Right lobe of liver (tissue), 6 donors: Measurements from ENCODE around the gene AFDN. TPM values are rescaled to one million over a fixed set of nuclear protein-coding genes. Genes with fewer than 3 reads are reported as not detected.
A peak's percentile ranks its signal among the peaks of the same experiment; 100 is the strongest.

Source experiments
- ATAC-seq, 4 donors: fragments of 200-7000 bp; cut with Tn5 transposase; one replicate each; pipeline ENCODE4 v1.9.1; 2020; ENCODE audit warnings: mild to moderate bottlenecking in 4 of 4, moderate library complexity in 4 of 4
- DNase-seq, 3 donors: peaks; one replicate each; pipeline ENCODE4 v3.0.0-alpha.2; 2020
- H3K27ac ChIP-seq, 3 donors: fragments of 200-600 bp; one replicate each; pipeline ENCODE4 v1.8.0; 2022
- H3K27me3 ChIP-seq, 2 donors: fragments of 200-600 bp; one replicate each; pipeline ENCODE4 v1.8.0; 2022
- H3K36me3 ChIP-seq, 4 donors: fragments of 200-600 bp; sonication (generic) in 1 of 4; one replicate each; pipeline versions ENCODE4 v1.5.1 to v1.8.0; 2017 to 2022; ENCODE audit warnings: control low read depth in 1 of 4
- H3K4me1 ChIP-seq, 4 donors: fragments of 200-600 bp; sonication (generic) in 1 of 4; one replicate each; pipeline versions ENCODE4 v1.5.1 to v1.8.0; 2017 to 2022; ENCODE audit warnings: control low read depth in 1 of 4
- H3K4me3 ChIP-seq, 3 donors: fragments of 200-600 bp; one replicate each; pipeline ENCODE4 v1.8.0; 2022
- H3K9me3 ChIP-seq, 4 donors: fragments of 200-600 bp; sonication (generic) in 1 of 4; one replicate each; pipeline versions ENCODE4 v1.5.1 to v1.8.0; 2017 to 2022; ENCODE audit warnings: control low read depth in 1 of 4
- CTCF ChIP-seq, 4 donors: fragments of 200-600 bp in 3 of 4; fragments of 450-650 bp in 1 of 4; IDR thresholded peaks; one replicate each; pipeline versions ENCODE4 v1.5.1 to v1.8.0; 2016 to 2022; ENCODE audit warnings: antibody characterized with exemption in 4 of 4, mild to moderate bottlenecking in 2 of 4
- POLR2A ChIP-seq: fragments of 450-650 bp; IDR thresholded peaks from one replicate; pipeline ENCODE4 v1.6.1; 2017; ENCODE audit warnings: antibody characterized with exemption, mild to moderate bottlenecking
- WGBS: methylation state at CpG from one replicate; pipeline ENCODE4 v1.1.6; 2018; ENCODE audit warnings: low coverage, low lambda C conversion rate; ENCODE audit not compliant: insufficient coverage; ENCODE audit errors: missing lambda C conversion rate; 5-methylcytosine and 5-hydroxymethylcytosine counted together
- intact Hi-C, 2 donors: fragments of 100-400 bp; cut with DNase I; formaldehyde crosslinking; loops; one replicate each; pipeline versions ENCODE4 v1.11.2 to v1.14.1; 2022
- total RNA-seq, 6 experiments: library from RNA; depleted of rRNA in 2 of 6; stranded (reverse); fragments of >200 nt in 2 of 6; fragmentation: NEBNext Ultra II Directional in 3 of 6; extraction: Animal tissue kit (Norgen Biotek cat#: 25700) in 3 of 6; gene quantifications; one replicate each; pipeline versions ENCODE4 v1.1.0 to v1.2.4, GENCODE V29; 2016 to 2023
- donor health status: DM: no; HTN: yes; CAD: no.
- donor health status: DM: no; HTN: no; CAD: no.
- donor health status: DM: no; HTN: no; CAD: no.
- donor health status: DM: no; HTN: yes; CAD: no.
- donor health status: DM: no; HTN: yes; CAD: no.

The AFDN gene
- total RNA-seq, 6 experiments from 2014 or later, result 77.0 to 106 (median 85.5) TPM

GRCh38 chr6:167941822-167942221, 115.1 kb downstream of the AFDN start:
- intact Hi-C loops, result no loop called here
- Histone ChIP-seq H3K4me1 (no peaks in the 10 kb centered on the region), H3K27me3 (no peaks in the 10 kb centered on the region), H3K27ac (no peak overlapping the region), H3K36me3 (peaks cover 0 to 37% (median 13%) of the 10 kb centered on the region in 4 donors), H3K4me3 (no peak overlapping the region), H3K9me3 (no peaks in the 10 kb centered on the region)
- ATAC-seq (no peak), DNase-seq (no peak)
- 76% methylated on average over 3 of the region's 3 CpGs for WGBS
- no peak for TF ChIP-seq CTCF (IDR thresholded peaks at IDR 0.05)
- no peak for TF ChIP-seq POLR2A

DNA sequence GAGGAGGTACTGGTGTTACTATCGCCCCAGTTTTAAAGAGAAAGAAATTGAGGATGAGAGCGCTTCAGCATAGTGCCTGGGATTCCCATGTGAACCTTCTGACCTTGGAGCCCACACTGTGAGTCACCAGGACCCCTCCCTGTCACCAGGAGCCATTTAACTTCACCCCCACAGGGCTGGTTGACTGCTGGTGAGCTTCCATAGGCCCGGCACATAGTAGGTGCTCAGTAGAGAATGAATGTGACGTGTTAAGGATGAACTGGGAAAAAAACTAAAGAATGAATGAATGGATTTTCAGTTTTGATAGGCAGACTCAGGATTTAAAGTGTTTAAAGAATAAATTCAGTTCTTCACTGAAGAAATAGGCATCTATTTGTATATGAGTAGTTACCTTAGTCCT, 117.4 kb downstream of the AFDN start:
- intact Hi-C loops, result no loop called here
- Histone ChIP-seq H3K4me3 (no peak overlapping the region), H3K27me3 (no peaks in the 10 kb centered on the region), H3K36me3 (peaks cover 0 to 59% (median 20%) of the 10 kb centered on the region in 4 donors), H3K9me3 (no peaks in the 10 kb centered on the region), H3K4me1 (no peaks in the 10 kb centered on the region), H3K27ac (no peak overlapping the region)
- WGBS, result 91% methylated on average over 4 of the region's 4 CpGs
- DNase-seq, result no peak
- TF ChIP-seq POLR2A (no peak), CTCF (IDR thresholded peaks at IDR 0.05) (no peak)
- no peak for ATAC-seq

DNA sequence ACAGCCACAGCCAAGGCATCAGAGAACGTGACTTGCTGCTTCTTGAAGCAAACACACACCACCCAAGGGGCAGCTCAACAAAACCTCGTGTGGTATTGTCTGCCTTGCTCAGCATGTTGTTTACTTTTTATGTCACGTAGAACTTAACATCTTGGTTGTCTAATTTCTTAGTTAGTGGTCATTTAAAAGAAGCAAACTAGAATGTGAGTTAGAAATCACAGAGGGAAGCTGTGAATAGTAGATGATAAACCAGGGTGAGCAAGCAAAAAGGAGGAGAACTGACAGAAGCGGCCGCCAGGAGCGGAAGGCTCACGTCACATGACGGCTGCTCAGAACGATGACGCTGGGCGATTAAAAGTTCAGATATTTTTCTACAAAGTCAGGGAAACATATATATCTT, 119.3 kb downstream of the AFDN start:
- 88% methylated on average over 11 of the region's 11 CpGs for WGBS
- Histone ChIP-seq H3K9me3 (no peaks in the 10 kb centered on the region), H3K4me1 (no peaks in the 10 kb centered on the region), H3K4me3 (no peak overlapping the region), H3K36me3 (peaks cover 0 to 75% (median 24%) of the 10 kb centered on the region in 4 donors), H3K27me3 (no peaks in the 10 kb centered on the region), H3K27ac (no peak overlapping the region)
- intact Hi-C loops, result no loop called here
- DNase-seq (no peak), ATAC-seq (peak in 3 of 4 donors; percentile 41 to 53 (median 45))
- no peak for TF ChIP-seq CTCF (IDR thresholded peaks at IDR 0.05)
- TF ChIP-seq POLR2A, result no peak

DNA sequence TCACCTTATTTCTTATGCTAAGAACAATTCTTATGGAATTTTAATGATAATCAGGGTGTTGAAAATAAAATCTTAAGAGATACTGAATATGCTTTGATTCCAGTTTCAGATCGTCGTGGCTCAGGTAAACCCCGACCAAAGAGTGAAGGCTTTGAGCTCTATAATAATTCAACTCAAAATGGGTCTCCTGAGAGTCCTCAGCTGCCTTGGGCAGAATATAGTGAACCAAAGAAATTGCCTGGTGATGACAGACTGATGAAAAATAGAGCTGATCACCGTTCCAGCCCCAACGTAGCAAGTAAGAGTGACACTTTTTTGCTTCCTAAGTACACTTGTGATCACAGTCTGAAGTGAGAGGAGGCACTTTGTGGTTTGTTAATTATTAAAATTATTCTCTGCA, 119.9 kb downstream of the AFDN start:
- Histone ChIP-seq H3K4me3 (no peak overlapping the region), H3K4me1 (no peaks in the 10 kb centered on the region), H3K9me3 (no peaks in the 10 kb centered on the region), H3K36me3 (peaks cover 0 to 81% (median 29%) of the 10 kb centered on the region in 4 donors), H3K27me3 (no peaks in the 10 kb centered on the region), H3K27ac (no peak overlapping the region)
- no peak for DNase-seq
- intact Hi-C loops, result no loop called here
- ATAC-seq, result no peak
- no peak for TF ChIP-seq CTCF (IDR thresholded peaks at IDR 0.05)
- TF ChIP-seq POLR2A, result no peak
- 74% methylated on average over 5 of the region's 5 CpGs for WGBS

GRCh38 chr6:167947716-167948115, 121.0 kb downstream of the AFDN start:
- H3K27ac ChIP-seq, result no peak overlapping the region
- no peaks in the 10 kb centered on the region for H3K9me3 ChIP-seq
- DNase-seq (no peak), ATAC-seq (no peak)
- H3K36me3 ChIP-seq, result peaks cover 0 to 86% (median 30%) of the 10 kb centered on the region in 4 donors
- no peaks in the 10 kb centered on the region for H3K4me1 ChIP-seq
- TF ChIP-seq POLR2A, result no peak
- no peak for TF ChIP-seq CTCF (IDR thresholded peaks at IDR 0.05)
- intact Hi-C loops, result no loop called here
- no peak overlapping the region for H3K4me3 ChIP-seq
- WGBS, result 89% methylated on average over 1 of the region's 1 CpG
- H3K27me3 ChIP-seq, result no peaks in the 10 kb centered on the region
